ENCODE results near the gene KRT79. TPM values are rescaled to one million over a fixed set of nuclear protein-coding genes. Genes with fewer than 3 reads are reported as not detected.
"Not testable (repeated sequence)": the region's sequence is repeated elsewhere in the genome, so short reads cannot be mapped to it uniquely, and the experiment has no call there.

KRT79 gene
- total and polyA plus RNA-seq, 2 of the 8 experiments (the other 6 are each of a cell fraction or from before 2014, with no cell fraction given) = not detected

DNA sequence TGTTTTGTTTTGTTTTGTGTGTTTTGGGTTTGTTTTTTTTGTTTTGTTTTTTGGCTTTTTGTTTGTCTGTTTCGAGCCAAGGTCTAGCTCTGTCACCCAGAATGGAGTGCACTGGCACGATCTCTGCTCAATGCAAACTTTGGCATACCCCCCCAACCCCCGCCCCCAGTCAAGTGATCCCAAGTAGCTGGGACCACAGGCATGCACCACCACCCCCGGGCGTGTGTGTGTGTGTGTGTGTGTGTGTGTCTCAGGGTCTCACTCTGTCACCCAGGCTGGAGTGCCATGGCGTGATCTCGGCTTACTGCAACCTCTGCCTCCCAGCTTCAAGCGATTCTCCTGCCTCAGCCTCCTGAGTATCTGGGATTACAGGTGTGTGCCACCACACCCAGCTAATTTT lies 46.4 kb upstream of the KRT79 start:
- H2AFZ ChIP-seq (ENCODE audit: low read length); H3K27me3 ChIP-seq (replicated peaks in 1 of 4; ENCODE audit: control insufficient read depth in 3 of 4, extremely low read depth in 1 of 4, insufficient read depth in 3 of 4, low read length in 3 of 4); H3K23ac ChIP-seq (ENCODE audit: insufficient read length); FAIRE-seq; H3K36me3 ChIP-seq (ENCODE audit: control insufficient read depth in 2 of 4, insufficient read depth in 4 of 4, low read length in 3 of 4); H3K79me1 ChIP-seq (ENCODE audit: low read depth, low read length); H4K5ac ChIP-seq (ENCODE audit: insufficient read length, low read depth, low read length); H3K4me2 ChIP-seq (ENCODE audit: insufficient read depth in 1 of 2, low read depth in 2 of 2, low read length in 2 of 2); H3K4me3 ChIP-seq (ENCODE audit: extremely low read depth in 1 of 4, insufficient read depth in 2 of 4, low read depth in 3 of 4, low read length in 4 of 4); H2BK5ac ChIP-seq (ENCODE audit: low read depth, low read length); H3K79me2 ChIP-seq (ENCODE audit: control insufficient read depth in 1 of 2, insufficient read depth in 2 of 2, low read length in 2 of 2); H3K4me1 ChIP-seq (replicated peaks in 1 of 4; ENCODE audit: control insufficient read depth in 3 of 4, insufficient read depth in 4 of 4, low read length in 3 of 4); H3K9me3 ChIP-seq (ENCODE audit: insufficient read depth in 2 of 2, low read depth in 1 of 2, low read length in 1 of 2); H4K20me1 ChIP-seq (replicated peaks in 1 of 2; ENCODE audit: control insufficient read depth in 1 of 2, insufficient read depth in 2 of 2, low read length in 2 of 2); H3K14ac ChIP-seq (ENCODE audit: insufficient read length); H2BK12ac ChIP-seq (ENCODE audit: low read depth, low read length); H2BK20ac ChIP-seq (ENCODE audit: low read length); H4K91ac ChIP-seq (replicated peaks; ENCODE audit: insufficient read length, low read length); H2BK120ac ChIP-seq (replicated peaks; ENCODE audit: low read depth, low read length); H3K23me2 ChIP-seq (ENCODE audit: low read depth, low read length); H3K27ac ChIP-seq (ENCODE audit: low read depth, low read length); H2BK15ac ChIP-seq (ENCODE audit: low read length); H3K56ac ChIP-seq (replicated peaks; ENCODE audit: insufficient read length, low read depth, low read length); H4K8ac ChIP-seq (ENCODE audit: extremely low read depth, insufficient read depth, low read length); H3K18ac ChIP-seq (ENCODE audit: extremely low read depth, low read length); H2AK5ac ChIP-seq (ENCODE audit: low read depth, low read length); DNase-seq (ENCODE audit: low read depth in 1 of 2, low spot score in 2 of 2); H3K4ac ChIP-seq (replicated peaks; ENCODE audit: insufficient read length, low read depth, low read length); H3K9ac ChIP-seq (replicated peaks in 1 of 4; ENCODE audit: extremely low read depth in 1 of 4, low read depth in 3 of 4, low read length in 3 of 4): not testable (repeated sequence)
- 82% methylated on average over 8 of the region's 8 CpGs; no CpG with 5 or more reads in 1 of the 2 experiments for WGBS, 2 experiments (ENCODE audit: extremely low coverage in 1 of 2, insufficient coverage in 1 of 2, insufficient read length in 1 of 2, insufficient replicate concordance in 2 of 2, low coverage in 1 of 2, low lambda C conversion rate in 2 of 2, missing lambda C conversion rate in 1 of 2)
- ChIA-PET CTCF (ENCODE audit: partially characterized antibody) (interaction anchor here (0.6 to 36.8 kb wide), 62 partner anchors 8 to 755 kb away, joined by 3 to 1250 read pairs (median 6); partner anchors contain the start of genes KRT3, KRT4, KRT74 and KRT76), POLR2A (ENCODE audit: partially characterized antibody) (interaction anchor here (0.7 to 3.0 kb wide), 3 partner anchors 45 to 120 kb away, joined by 3 to 9 read pairs (median 3); no protein-coding TSS in a partner anchor)

All from H1 (cell line).